Left ventricle myocardium inferior (tissue), 1 donor: ENCODE measurements around the gene RGS14. TPM values are rescaled to one million over a fixed set of nuclear protein-coding genes. Genes with fewer than 3 reads are reported as not detected.

Source experiments
- DNase-seq: peaks from one replicate; pipeline ENCODE4 v3.0.0-alpha.2; 2020
- H3K27ac ChIP-seq: fragments of 200-600 bp; replicated peaks from 2 replicates; pipeline ENCODE4 v1.8.0; 2021
- H3K27me3 ChIP-seq: fragments of 200-600 bp; 2 replicates; pipeline ENCODE4 v1.8.0; 2021; ENCODE audit warnings: low read depth
- H3K36me3 ChIP-seq: fragments of 200-600 bp; 2 replicates; pipeline ENCODE4 v1.8.0; 2021
- H3K4me1 ChIP-seq: fragments of 200-600 bp; 2 replicates; pipeline ENCODE4 v1.8.0; 2021
- H3K4me3 ChIP-seq: fragments of 200-600 bp; 2 replicates; pipeline ENCODE4 v1.8.0; 2021; ENCODE audit warnings: mild to moderate bottlenecking, moderate library complexity
- H3K9me3 ChIP-seq: fragments of 200-600 bp; replicated peaks from 2 replicates; pipeline ENCODE4 v1.8.0; 2021
- intact Hi-C: fragments of 100-400 bp; cut with micrococcal nuclease; formaldehyde crosslinking; loops from one replicate; pipeline ENCODE4 v1.11.0; 2022
- total RNA-seq: library from RNA; stranded (reverse); fragmentation: NEBNext Ultra II Directional; extraction: Animal tissue kit (Norgen Biotek cat#: 25700); gene quantifications from one replicate; pipeline ENCODE4 v1.2.1, GENCODE V29; 2021
- TF ChIP-seq, protein P1 (sequence below): fragments of 200-600 bp; IDR thresholded peaks from 2 replicates; pipeline ENCODE4 v1.8.0; 2021; ENCODE audit warnings: antibody characterized with exemption, mild to moderate bottlenecking, borderline replicate concordance
- donor health status: DM: no; HTN: yes; CAD: no; lungs with severe emphysema.

The RGS14 gene
- total RNA-seq, 1 donor from 2014 or later = 4.6 TPM

- Histone ChIP-seq H3K27me3 (peaks cover 51% of the 10 kb centered on the region), H3K27ac (no peak overlapping the region), H3K36me3 (no peaks in the 10 kb centered on the region), H3K9me3 (no peaks in the 10 kb centered on the region), H3K4me3 (no peak overlapping the region), H3K4me1 (no peaks in the 10 kb centered on the region)
- TF ChIP-seq, protein P1, sequence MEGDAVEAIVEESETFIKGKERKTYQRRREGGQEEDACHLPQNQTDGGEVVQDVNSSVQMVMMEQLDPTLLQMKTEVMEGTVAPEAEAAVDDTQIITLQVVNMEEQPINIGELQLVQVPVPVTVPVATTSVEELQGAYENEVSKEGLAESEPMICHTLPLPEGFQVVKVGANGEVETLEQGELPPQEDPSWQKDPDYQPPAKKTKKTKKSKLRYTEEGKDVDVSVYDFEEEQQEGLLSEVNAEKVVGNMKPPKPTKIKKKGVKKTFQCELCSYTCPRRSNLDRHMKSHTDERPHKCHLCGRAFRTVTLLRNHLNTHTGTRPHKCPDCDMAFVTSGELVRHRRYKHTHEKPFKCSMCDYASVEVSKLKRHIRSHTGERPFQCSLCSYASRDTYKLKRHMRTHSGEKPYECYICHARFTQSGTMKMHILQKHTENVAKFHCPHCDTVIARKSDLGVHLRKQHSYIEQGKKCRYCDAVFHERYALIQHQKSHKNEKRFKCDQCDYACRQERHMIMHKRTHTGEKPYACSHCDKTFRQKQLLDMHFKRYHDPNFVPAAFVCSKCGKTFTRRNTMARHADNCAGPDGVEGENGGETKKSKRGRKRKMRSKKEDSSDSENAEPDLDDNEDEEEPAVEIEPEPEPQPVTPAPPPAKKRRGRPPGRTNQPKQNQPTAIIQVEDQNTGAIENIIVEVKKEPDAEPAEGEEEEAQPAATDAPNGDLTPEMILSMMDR = no peak
- intact Hi-C loops = no loop called here
- no peak for DNase-seq
Measured at GRCh38 chr5:177377851-177378776, 20.4 kb downstream of the RGS14 start.

DNA sequence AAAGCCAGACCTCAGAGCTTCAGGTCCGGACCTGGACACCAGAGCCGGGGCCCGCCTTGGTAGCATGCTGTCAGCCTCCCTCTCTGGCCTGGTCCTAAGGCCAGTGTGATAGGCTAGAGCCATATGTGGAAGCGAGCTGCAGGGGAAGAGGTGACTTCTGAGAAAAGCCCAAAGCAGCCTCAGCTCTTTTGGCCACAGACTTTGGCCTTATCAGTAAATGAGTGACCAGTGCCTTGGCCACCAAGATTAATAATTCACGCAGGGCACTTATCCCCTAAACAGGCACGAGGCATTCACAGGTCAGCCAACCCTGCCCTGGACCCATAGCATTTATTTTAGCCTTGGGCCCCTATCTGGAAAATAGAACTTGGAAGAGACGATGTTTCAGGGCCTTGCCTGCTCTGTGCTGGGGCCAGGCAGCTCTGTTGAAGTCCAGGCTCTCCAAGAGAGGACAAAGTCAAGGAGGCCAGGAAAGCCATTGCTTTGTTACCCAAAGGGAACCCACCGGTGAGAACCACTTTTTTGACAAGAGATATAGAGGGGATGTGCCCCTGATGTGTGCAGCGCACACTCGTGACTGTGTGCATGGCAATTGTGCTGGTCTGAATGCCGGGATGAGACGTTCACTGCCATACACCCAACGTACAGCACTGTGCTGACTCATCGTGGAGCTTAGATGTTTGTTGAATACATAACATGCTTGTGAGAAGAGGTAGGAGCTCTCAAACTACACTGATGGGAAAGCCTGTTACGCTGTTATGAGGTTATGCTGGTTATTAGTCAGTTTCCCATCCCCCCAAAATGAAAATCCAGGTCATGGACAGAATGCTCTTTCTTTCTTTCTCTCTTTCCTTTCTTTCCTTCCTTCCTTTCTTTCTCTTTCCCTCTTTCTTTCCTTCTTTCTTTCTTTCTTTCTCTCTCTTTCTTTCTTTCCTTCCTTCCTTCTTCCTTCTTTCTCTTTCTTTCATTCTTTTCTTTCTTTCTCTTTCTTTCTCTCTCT is 21.5 kb downstream of the RGS14 start:
- H3K27me3 ChIP-seq = peaks cover 60% of the 10 kb centered on the region
- TF ChIP-seq, protein P1 = no peak
- H3K27ac ChIP-seq = no peak overlapping the region
- intact Hi-C loops = no loop called here
- no peak overlapping the region for H3K4me3 ChIP-seq
- no peaks in the 10 kb centered on the region for H3K4me1 ChIP-seq
- no peak for DNase-seq
- no peaks in the 10 kb centered on the region for H3K36me3 ChIP-seq
- no peaks in the 10 kb centered on the region for H3K9me3 ChIP-seq

- no peak overlapping the region for H3K27ac ChIP-seq
- no peaks in the 10 kb centered on the region for H3K9me3 ChIP-seq
- no peak overlapping the region for H3K4me3 ChIP-seq
- DNase-seq = no peak
- intact Hi-C loops = no loop called here
- no peaks in the 10 kb centered on the region for H3K4me1 ChIP-seq
- peaks cover 64% of the 10 kb centered on the region for H3K27me3 ChIP-seq
- TF ChIP-seq, protein P1 = no peak
- no peaks in the 10 kb centered on the region for H3K36me3 ChIP-seq
Measured at GRCh38 chr5:177380805-177381126, 23.0 kb downstream of the RGS14 start.

GRCh38 chr5:177382423-177383029 is 24.8 kb downstream of the RGS14 start:
- H3K4me1 ChIP-seq = no peaks in the 10 kb centered on the region
- intact Hi-C loops = no loop called here
- no peak for DNase-seq

More at GRCh38 chr5:177382423-177383029, 24.8 kb downstream of the RGS14 start:
- Histone ChIP-seq H3K36me3 (no peaks in the 10 kb centered on the region), H3K27me3 (peaks cover 81% of the 10 kb centered on the region), H3K4me3 (no peak overlapping the region), H3K9me3 (no peaks in the 10 kb centered on the region), H3K27ac (no peak overlapping the region)
- TF ChIP-seq, protein P1 = peak; percentile 41
